MCF 10A (cell line): ENCODE measurements around the gene CD180. TPM values are rescaled to one million over a fixed set of nuclear protein-coding genes. Genes with fewer than 3 reads are reported as not detected.

ENCODE experiments used
- BruUV-seq: library from RNA; stranded (reverse); fragments of 400-500 nt; replicated peaks from 2 replicates; lab custom pipeline; 2021; lab: Mats Ljungman, UMichigan
- CTCF ChIA-PET: fragments of 300-600 bp; sonication (Branson Sonifier 250); formaldehyde crosslinking; extraction: SDS; loops from one replicate; lab custom pipeline; 2021; ENCODE audit warnings: antibody characterized with exemption, inconsistent platforms; lab: Yijun Ruan, JAX
- POLR2A ChIA-PET: fragments of 300-600, 350-650 bp; sonication (Branson Sonifier 250); formaldehyde crosslinking; extraction: SDS; loops from one replicate; lab custom pipeline; 2020; ENCODE audit warnings: antibody characterized with exemption, inconsistent platforms; lab: Yijun Ruan, JAX
- DNase-seq: peaks from one replicate; pipeline ENCODE4 v3.0.0-alpha.2; 2018; ENCODE audit not compliant: unreplicated experiment
- H3K27ac Mint-ChIP-seq: one replicate; pipeline ENCODE4 v1.8.0; 2022; ENCODE audit warnings: mild to moderate bottlenecking, low read depth, mixed read lengths; ENCODE audit not compliant: unreplicated experiment
- H3K27me3 Mint-ChIP-seq: one replicate; pipeline ENCODE4 v1.8.0; 2022; ENCODE audit warnings: mixed read lengths; ENCODE audit not compliant: insufficient read depth, unreplicated experiment
- H3K36me3 Mint-ChIP-seq: one replicate; pipeline ENCODE4 v1.8.0; 2022; ENCODE audit warnings: mild to moderate bottlenecking, moderate library complexity, mixed read lengths; ENCODE audit not compliant: insufficient read depth, unreplicated experiment
- H3K4me1 Mint-ChIP-seq: one replicate; pipeline ENCODE4 v1.8.0; 2022; ENCODE audit warnings: mixed read lengths; ENCODE audit not compliant: insufficient read depth, unreplicated experiment
- H3K4me3 Mint-ChIP-seq: one replicate; pipeline ENCODE4 v1.8.0; 2022; ENCODE audit warnings: mild to moderate bottlenecking, moderate library complexity, mixed read lengths; ENCODE audit not compliant: unreplicated experiment
- H3K9me3 Mint-ChIP-seq: one replicate; pipeline ENCODE4 v1.8.0; 2022; ENCODE audit warnings: mixed read lengths; ENCODE audit not compliant: unreplicated experiment
- intact Hi-C: fragments of 100-400 bp; cut with micrococcal nuclease; formaldehyde crosslinking; loops from 2 replicates; pipeline ENCODE4 v1.14.1; 2022
- total RNA-seq: library from RNA; stranded (reverse); gene quantifications from 2 replicates; pipeline ENCODE4 v1.2.3, GENCODE V29; 2022
- TF ChIP-seq, protein P1 (sequence below): fragments of 200-600 bp; IDR thresholded peaks from one replicate; pipeline ENCODE4 v1.8.0; 2022; ENCODE audit warnings: antibody characterized with exemption, mild to moderate bottlenecking; ENCODE audit not compliant: unreplicated experiment

The CD180 gene
- total RNA-seq, 1 experiment from 2014 or later = 0.07 TPM

DNA sequence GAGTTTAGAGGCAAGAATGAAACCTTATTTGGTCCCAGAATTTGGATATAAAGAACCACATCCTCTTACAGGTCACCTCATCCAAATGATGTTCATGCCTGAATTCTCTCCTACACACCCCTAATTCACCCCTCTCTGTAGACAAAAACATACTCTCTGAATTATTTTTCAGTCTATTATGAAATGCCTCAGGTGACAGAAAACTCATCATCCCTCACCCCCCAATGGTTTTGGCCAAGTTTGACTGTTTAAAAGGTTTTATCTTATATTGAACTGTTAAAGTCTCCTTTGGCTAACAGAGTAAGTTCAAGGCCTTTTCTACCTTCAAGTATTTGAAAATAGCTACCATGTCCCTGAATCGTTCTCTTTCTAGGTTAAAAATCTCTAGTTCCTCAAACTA, 2.3 kb upstream of the CD180 start:
- intact Hi-C loops = no loop called here
- Mint-ChIP-seq H3K9me3 (peaks cover 7% of the 10 kb centered on the region), H3K27ac (no peak overlapping the region), H3K36me3 (no peaks in the 10 kb centered on the region), H3K4me3 (no peak overlapping the region), H3K27me3 (no peaks in the 10 kb centered on the region), H3K4me1 (peaks cover 12% of the 10 kb centered on the region)
- TF ChIP-seq, protein P1, sequence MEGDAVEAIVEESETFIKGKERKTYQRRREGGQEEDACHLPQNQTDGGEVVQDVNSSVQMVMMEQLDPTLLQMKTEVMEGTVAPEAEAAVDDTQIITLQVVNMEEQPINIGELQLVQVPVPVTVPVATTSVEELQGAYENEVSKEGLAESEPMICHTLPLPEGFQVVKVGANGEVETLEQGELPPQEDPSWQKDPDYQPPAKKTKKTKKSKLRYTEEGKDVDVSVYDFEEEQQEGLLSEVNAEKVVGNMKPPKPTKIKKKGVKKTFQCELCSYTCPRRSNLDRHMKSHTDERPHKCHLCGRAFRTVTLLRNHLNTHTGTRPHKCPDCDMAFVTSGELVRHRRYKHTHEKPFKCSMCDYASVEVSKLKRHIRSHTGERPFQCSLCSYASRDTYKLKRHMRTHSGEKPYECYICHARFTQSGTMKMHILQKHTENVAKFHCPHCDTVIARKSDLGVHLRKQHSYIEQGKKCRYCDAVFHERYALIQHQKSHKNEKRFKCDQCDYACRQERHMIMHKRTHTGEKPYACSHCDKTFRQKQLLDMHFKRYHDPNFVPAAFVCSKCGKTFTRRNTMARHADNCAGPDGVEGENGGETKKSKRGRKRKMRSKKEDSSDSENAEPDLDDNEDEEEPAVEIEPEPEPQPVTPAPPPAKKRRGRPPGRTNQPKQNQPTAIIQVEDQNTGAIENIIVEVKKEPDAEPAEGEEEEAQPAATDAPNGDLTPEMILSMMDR = no peak
- BruUV-seq = no TSS peak
- ChIA-PET POLR2A (no interaction called here), CTCF (interaction anchor here (1.5 kb wide), 1 partner anchor 32 kb away, joined by 3 read pairs; no protein-coding TSS in a partner anchor)
- no peak for DNase-seq

DNA sequence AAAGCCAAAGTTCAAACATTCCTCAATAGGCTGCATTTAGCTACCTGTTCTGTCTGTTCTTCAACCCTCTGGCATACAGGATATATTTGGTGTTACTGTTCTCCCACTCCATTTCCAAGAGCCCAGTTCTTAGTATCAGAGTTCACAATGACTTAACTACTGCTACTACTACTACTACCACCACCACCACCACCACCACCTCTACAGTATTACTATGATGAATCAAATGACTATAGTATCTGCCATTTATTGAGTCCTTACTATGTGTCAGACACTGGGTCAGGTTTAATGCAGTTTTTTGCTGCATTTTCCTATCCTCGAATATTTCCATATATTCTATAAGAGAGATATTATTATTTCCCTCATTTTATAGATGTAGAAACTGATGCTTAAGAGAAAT, 937 bp upstream of the CD180 start:
- H3K27ac Mint-ChIP-seq = no peak overlapping the region
- intact Hi-C loops = no loop called here
- no peak overlapping the region for H3K4me3 Mint-ChIP-seq
- DNase-seq = no peak
- peaks cover 12% of the 10 kb centered on the region for H3K4me1 Mint-ChIP-seq
- peaks cover 7% of the 10 kb centered on the region for H3K9me3 Mint-ChIP-seq
- no peaks in the 10 kb centered on the region for H3K36me3 Mint-ChIP-seq
- POLR2A ChIA-PET = interaction anchor here (0.7 kb wide), 1 partner anchor 14 kb away, joined by 3 read pairs; no protein-coding TSS in a partner anchor
- CTCF ChIA-PET = interaction anchor here (0.9 kb wide), 1 partner anchor 31 kb away, joined by 3 read pairs; no protein-coding TSS in a partner anchor
- TF ChIP-seq, protein P1 = no peak
- BruUV-seq = no TSS peak
- H3K27me3 Mint-ChIP-seq = no peaks in the 10 kb centered on the region

DNA sequence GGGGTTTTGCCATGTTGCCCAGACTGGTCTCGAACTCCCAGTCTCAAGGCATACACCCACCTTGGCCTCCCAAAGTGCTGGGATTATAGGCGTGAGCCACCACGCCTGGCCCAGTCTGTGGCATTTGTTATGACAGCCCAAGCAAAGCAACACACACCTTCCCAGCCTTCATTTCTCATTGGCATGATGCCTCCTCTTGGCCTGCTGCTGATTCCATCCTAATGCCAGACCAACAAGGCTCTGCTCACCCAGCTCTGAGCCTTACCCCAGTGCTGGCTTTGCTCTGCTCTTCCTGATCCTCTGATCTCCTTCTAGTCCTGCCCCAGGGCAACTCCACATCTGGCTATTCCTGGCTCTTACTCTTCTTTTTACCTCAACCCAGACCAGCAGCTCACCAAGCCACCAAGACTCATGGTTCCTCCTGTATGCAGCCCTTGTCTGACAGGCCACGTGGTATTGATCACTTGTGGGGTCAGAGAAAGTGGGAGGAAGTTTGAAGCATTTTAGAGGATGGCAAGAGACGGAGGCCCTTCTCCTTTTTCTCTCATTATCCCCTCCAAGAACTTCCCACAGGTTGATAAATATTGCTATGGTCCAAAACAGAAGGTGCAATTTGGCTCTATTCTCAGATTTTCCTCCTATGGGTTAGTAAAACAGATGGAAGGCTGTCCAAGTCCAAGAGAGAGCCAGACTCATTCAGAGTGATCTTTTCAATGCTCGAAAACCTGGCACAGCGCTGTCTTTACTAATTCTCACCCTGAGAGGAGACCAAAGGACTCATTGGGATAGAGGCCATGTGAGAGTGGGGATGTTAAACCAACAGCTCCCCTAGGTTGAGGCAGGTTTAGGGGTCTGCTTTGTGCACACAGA, 958 bp downstream of the CD180 start:
- H3K4me3 Mint-ChIP-seq = no peak overlapping the region
- TF ChIP-seq, protein P1 = no peak
- intact Hi-C loops = no loop called here
- no peaks in the 10 kb centered on the region for H3K36me3 Mint-ChIP-seq
- no peak for DNase-seq
- ChIA-PET POLR2A (no interaction called here), CTCF (interaction anchor here (0.6 to 1.1 kb wide), 4 partner anchors 15 to 38 kb away, joined by 3 to 9 read pairs (median 4); no protein-coding TSS in a partner anchor)
- no peaks in the 10 kb centered on the region for H3K9me3 Mint-ChIP-seq
- no peak overlapping the region for H3K27ac Mint-ChIP-seq
- peaks cover 12% of the 10 kb centered on the region for H3K4me1 Mint-ChIP-seq
- no peaks in the 10 kb centered on the region for H3K27me3 Mint-ChIP-seq
- no TSS peak for BruUV-seq

DNA sequence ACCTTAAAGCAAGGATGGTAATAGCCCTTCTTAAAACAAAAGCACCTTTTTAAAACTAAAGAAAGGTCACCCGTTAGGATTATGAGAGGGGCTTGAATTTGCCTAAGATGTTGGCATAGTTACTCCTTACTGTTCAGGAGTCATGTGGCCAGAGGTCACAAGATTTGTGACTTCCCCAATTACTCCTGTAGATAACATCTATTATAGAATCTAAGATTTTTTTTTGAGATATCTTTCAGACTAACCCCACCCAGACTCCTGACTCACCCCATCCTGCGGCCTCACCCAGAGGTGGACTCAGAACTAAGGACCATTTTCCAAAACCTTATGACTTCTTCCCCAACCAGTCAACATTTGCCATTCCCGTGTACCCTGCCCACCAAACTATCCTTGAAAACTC, 2.4 kb downstream of the CD180 start:
- H3K4me3 Mint-ChIP-seq = no peak overlapping the region
- H3K27ac Mint-ChIP-seq = no peak overlapping the region
- peaks cover 12% of the 10 kb centered on the region for H3K4me1 Mint-ChIP-seq
- DNase-seq = no peak
- no peaks in the 10 kb centered on the region for H3K9me3 Mint-ChIP-seq
- intact Hi-C loops = no loop called here
- no peaks in the 10 kb centered on the region for H3K27me3 Mint-ChIP-seq
- BruUV-seq = no TSS peak
- ChIA-PET POLR2A (interaction anchor here (1.2 kb wide), 1 partner anchor 10 kb away, joined by 4 read pairs; no protein-coding TSS in a partner anchor), CTCF (no interaction called here)
- no peaks in the 10 kb centered on the region for H3K36me3 Mint-ChIP-seq
- TF ChIP-seq, protein P1 = no peak
